ENCODE results near the gene ANP32B.

Gene ANP32B

GRCh38 chr9:98021306-98022040 lies 38.3 kb downstream of the ANP32B start:
- no peak overlapping the region for H3K4me3 Mint-ChIP-seq
- no peaks in the 10 kb centered on the region for H3K4me1 Mint-ChIP-seq
- H3K9me3 Mint-ChIP-seq = no peaks in the 10 kb centered on the region
- H3K27me3 Mint-ChIP-seq = no peaks in the 10 kb centered on the region
- H3K27ac Mint-ChIP-seq = peak overlapping the region; percentile 47
- peaks cover 15% of the 10 kb centered on the region for H3K36me3 Mint-ChIP-seq

GRCh38 chr9:98022447-98022846 lies 39.3 kb downstream of the ANP32B start:
- no peaks in the 10 kb centered on the region for H3K9me3 Mint-ChIP-seq
- H3K4me3 Mint-ChIP-seq = no peak overlapping the region
- H3K4me1 Mint-ChIP-seq = no peaks in the 10 kb centered on the region
- no peak overlapping the region for H3K27ac Mint-ChIP-seq
- H3K36me3 Mint-ChIP-seq = peaks cover 7% of the 10 kb centered on the region
- H3K27me3 Mint-ChIP-seq = no peaks in the 10 kb centered on the region

- H3K4me3 Mint-ChIP-seq = no peak overlapping the region
- no peaks in the 10 kb centered on the region for H3K9me3 Mint-ChIP-seq
- no peaks in the 10 kb centered on the region for H3K4me1 Mint-ChIP-seq
- H3K27me3 Mint-ChIP-seq = no peaks in the 10 kb centered on the region
- H3K36me3 Mint-ChIP-seq = peaks cover 10% of the 10 kb centered on the region
- peak overlapping the region; percentile 64 for H3K27ac Mint-ChIP-seq
These were observed 41.6 kb downstream of the ANP32B start for GRCh38 chr9:98024702-98025101.

GRCh38 chr9:98031169-98031568 lies 48.0 kb downstream of the ANP32B start:
- no peak overlapping the region for H3K4me3 Mint-ChIP-seq
- peaks cover 3% of the 10 kb centered on the region for H3K36me3 Mint-ChIP-seq
- peaks cover 16% of the 10 kb centered on the region for H3K4me1 Mint-ChIP-seq
- H3K9me3 Mint-ChIP-seq = no peaks in the 10 kb centered on the region
- H3K27ac Mint-ChIP-seq = no peak overlapping the region
- no peaks in the 10 kb centered on the region for H3K27me3 Mint-ChIP-seq

GRCh38 chr9:98031935-98032334 lies 48.8 kb downstream of the ANP32B start:
- no peak overlapping the region for H3K27ac Mint-ChIP-seq
- H3K27me3 Mint-ChIP-seq = no peaks in the 10 kb centered on the region
- H3K36me3 Mint-ChIP-seq = peaks cover 3% of the 10 kb centered on the region
- H3K9me3 Mint-ChIP-seq = no peaks in the 10 kb centered on the region
- no peak overlapping the region for H3K4me3 Mint-ChIP-seq
- H3K4me1 Mint-ChIP-seq = peaks cover 16% of the 10 kb centered on the region

GRCh38 chr9:98034593-98035546 lies 51.7 kb downstream of the ANP32B start:
- H3K27ac Mint-ChIP-seq = no peak overlapping the region
- no peak overlapping the region for H3K4me3 Mint-ChIP-seq
- H3K9me3 Mint-ChIP-seq = no peaks in the 10 kb centered on the region
- no peaks in the 10 kb centered on the region for H3K27me3 Mint-ChIP-seq
- no peaks in the 10 kb centered on the region for H3K36me3 Mint-ChIP-seq
- peaks cover 16% of the 10 kb centered on the region for H3K4me1 Mint-ChIP-seq

GRCh38 chr9:98037357-98037756 lies 54.2 kb downstream of the ANP32B start:
- H3K36me3 Mint-ChIP-seq = no peaks in the 10 kb centered on the region
- no peaks in the 10 kb centered on the region for H3K9me3 Mint-ChIP-seq
- peaks cover 1% of the 10 kb centered on the region for H3K27me3 Mint-ChIP-seq
- H3K4me1 Mint-ChIP-seq = peaks cover 14% of the 10 kb centered on the region
- H3K27ac Mint-ChIP-seq = no peak overlapping the region
- H3K4me3 Mint-ChIP-seq = no peak overlapping the region

- no peaks in the 10 kb centered on the region for H3K9me3 Mint-ChIP-seq
- H3K36me3 Mint-ChIP-seq = no peaks in the 10 kb centered on the region
- H3K4me1 Mint-ChIP-seq = peaks cover 7% of the 10 kb centered on the region
- H3K4me3 Mint-ChIP-seq = no peak overlapping the region
- peaks cover 1% of the 10 kb centered on the region for H3K27me3 Mint-ChIP-seq
- no peak overlapping the region for H3K27ac Mint-ChIP-seq
These were observed 55.8 kb downstream of the ANP32B start for GRCh38 chr9:98038958-98039357.

GRCh38 chr9:98039607-98040017 lies 56.5 kb downstream of the ANP32B start:
- no peak overlapping the region for H3K27ac Mint-ChIP-seq
- H3K36me3 Mint-ChIP-seq = no peaks in the 10 kb centered on the region
- peaks cover 4% of the 10 kb centered on the region for H3K4me1 Mint-ChIP-seq
- peaks cover 1% of the 10 kb centered on the region for H3K27me3 Mint-ChIP-seq
- H3K4me3 Mint-ChIP-seq = no peak overlapping the region
- H3K9me3 Mint-ChIP-seq = no peaks in the 10 kb centered on the region

- Mint-ChIP-seq H3K4me3 (no peak overlapping the region), H3K9me3 (no peaks in the 10 kb centered on the region), H3K4me1 (peaks cover 4% of the 10 kb centered on the region), H3K36me3 (peaks cover under 1% of the 10 kb centered on the region), H3K27ac (no peak overlapping the region), H3K27me3 (peaks cover 1% of the 10 kb centered on the region)
These were observed 57.1 kb downstream of the ANP32B start for GRCh38 chr9:98040212-98040611.

GRCh38 chr9:98043915-98044314 lies 60.8 kb downstream of the ANP32B start:
- no peaks in the 10 kb centered on the region for H3K9me3 Mint-ChIP-seq
- H3K36me3 Mint-ChIP-seq = peaks cover 6% of the 10 kb centered on the region
- peaks cover 1% of the 10 kb centered on the region for H3K27me3 Mint-ChIP-seq
- peaks cover 25% of the 10 kb centered on the region for H3K4me1 Mint-ChIP-seq
- no peak overlapping the region for H3K27ac Mint-ChIP-seq
- H3K4me3 Mint-ChIP-seq = no peak overlapping the region

- Mint-ChIP-seq H3K36me3 (peaks cover 6% of the 10 kb centered on the region), H3K9me3 (no peaks in the 10 kb centered on the region), H3K27ac (peak overlapping the region; percentile 94), H3K4me3 (peak overlapping the region; percentile 93), H3K27me3 (no peaks in the 10 kb centered on the region), H3K4me1 (peaks cover 34% of the 10 kb centered on the region)
These were observed 62.4 kb downstream of the ANP32B start for GRCh38 chr9:98045234-98046179.

- Mint-ChIP-seq H3K4me3 (peak overlapping the region; percentile 93), H3K9me3 (no peaks in the 10 kb centered on the region), H3K27me3 (no peaks in the 10 kb centered on the region), H3K27ac (no peak overlapping the region), H3K4me1 (peaks cover 34% of the 10 kb centered on the region), H3K36me3 (peaks cover 6% of the 10 kb centered on the region)
These were observed 63.0 kb downstream of the ANP32B start for GRCh38 chr9:98046180-98046543.

GRCh38 chr9:98047002-98047401 lies 63.9 kb downstream of the ANP32B start:
- peak overlapping the region; percentile 72 for H3K4me3 Mint-ChIP-seq
- H3K27ac Mint-ChIP-seq = no peak overlapping the region
- no peaks in the 10 kb centered on the region for H3K27me3 Mint-ChIP-seq
- peaks cover 34% of the 10 kb centered on the region for H3K4me1 Mint-ChIP-seq
- H3K9me3 Mint-ChIP-seq = no peaks in the 10 kb centered on the region
- H3K36me3 Mint-ChIP-seq = peaks cover 6% of the 10 kb centered on the region

All from activated naive CD4-positive, alpha-beta T cell treated with anti-CD3 and anti-CD28 coated beads, Interleukin-2, amount 50 U/mL, for 24 hours (primary cell).